Vagina (tissue), 2 donors: ENCODE data around the gene PROX1. TPM values are rescaled to one million over a fixed set of nuclear protein-coding genes. Genes with fewer than 3 reads are reported as not detected.
"Not testable (repeated sequence)": the region's sequence is repeated elsewhere in the genome, so short reads cannot be mapped to it uniquely, and the experiment has no call there.

Experiments used
- DNase-seq, 2 donors: peaks; one replicate each; pipeline ENCODE4 v3.0.0-alpha.2; 2017; ENCODE audit errors: extremely low spot score in 2 of 2
- H3K27ac ChIP-seq: fragments of 200-600 bp; sonication (generic); one replicate; pipeline ENCODE4 v1.5.1; 2019
- H3K27me3 ChIP-seq: fragments of 200-600 bp; sonication (generic); one replicate; pipeline ENCODE4 v1.5.1; 2019
- H3K36me3 ChIP-seq, 2 donors: fragments of 200-600 bp; sonication (generic); one replicate each; pipeline ENCODE4 v1.5.1; 2017 to 2019
- H3K4me1 ChIP-seq: fragments of 200-600 bp; sonication (generic); one replicate; pipeline ENCODE4 v1.5.1; 2019
- H3K4me3 ChIP-seq, 2 donors: fragments of 200-600 bp; sonication (generic); 1 replicate in 1 of 2; 2 replicates in 1 of 2; pipeline ENCODE4 v1.5.1; 2016 to 2019
- H3K9me3 ChIP-seq: fragments of 200-600 bp; sonication (generic); one replicate; pipeline ENCODE4 v1.5.1; 2019
- CTCF ChIP-seq, 3 experiments: fragments of 450-650 bp in 2 of 3; fragments of 200-600 bp in 1 of 3; sonication (generic) in 1 of 3; IDR thresholded peaks; one replicate each; pipeline ENCODE4 v1.5.1; 2017 to 2019; ENCODE audit warnings: antibody characterized with exemption in 3 of 3, mild to moderate bottlenecking in 2 of 3, moderate library complexity in 2 of 3
- POLR2A ChIP-seq, 2 donors: fragments of 450-650 bp; IDR thresholded peaks; one replicate each; pipeline ENCODE4 v1.6.1; 2017; ENCODE audit warnings: antibody characterized with exemption in 2 of 2, mild to moderate bottlenecking in 2 of 2, moderate library complexity in 2 of 2
- POLR2AphosphoS5 ChIP-seq, 2 donors: sonication (generic); formaldehyde crosslinking; IDR thresholded peaks; one replicate each; pipeline ENCODE4 v1.9.0; 2017; ENCODE audit warnings: antibody characterized with exemption in 2 of 2, mild to moderate bottlenecking in 2 of 2, low read depth in 1 of 2; ENCODE audit not compliant: insufficient read depth in 1 of 2
- intact Hi-C: fragments of 100-400 bp; cut with DNase I; formaldehyde crosslinking; loops from one replicate; pipeline ENCODE4 v1.15.1; 2023
- total RNA-seq: library from RNA; depleted of rRNA; stranded (reverse); fragments of >200 nt; gene quantifications from one replicate; pipeline ENCODE4 v1.2.3, GENCODE V29; 2016

Gene PROX1
- total RNA-seq, 1 donor from 2014 or later: 4.7 TPM

- no peak for TF ChIP-seq POLR2AphosphoS5 (IDR thresholded peaks at IDR 0.05; ENCODE audit: insufficient read depth in 1 of 2, low read depth in 1 of 2)
- TF ChIP-seq POLR2A (IDR thresholded peaks at IDR 0.05): no peak
- no peak for TF ChIP-seq CTCF (IDR thresholded peaks at IDR 0.05)
- Histone ChIP-seq H3K27me3 (no peaks in the 10 kb centered on the region), H3K36me3 (no peaks in the 10 kb centered on the region), H3K4me3 (no peak overlapping the region), H3K27ac (no peak overlapping the region), H3K9me3 (no peaks in the 10 kb centered on the region), H3K4me1 (no peaks in the 10 kb centered on the region)
- intact Hi-C loops: no loop called here
- DNase-seq: no peak
Observed at GRCh38 chr1:214075999-214076707, 88.4 kb downstream of the PROX1 start.

- H3K4me1 ChIP-seq: no peaks in the 10 kb centered on the region
- TF ChIP-seq CTCF (IDR thresholded peaks at IDR 0.05) (no peak), POLR2A (IDR thresholded peaks at IDR 0.05) (no peak), POLR2AphosphoS5 (IDR thresholded peaks at IDR 0.05; ENCODE audit: insufficient read depth in 1 of 2, low read depth in 1 of 2) (no peak)
- DNase-seq: no peak
- no peak overlapping the region for H3K27ac ChIP-seq
- H3K27me3 ChIP-seq: no peaks in the 10 kb centered on the region
- intact Hi-C loops: no loop called here
- H3K9me3 ChIP-seq: no peaks in the 10 kb centered on the region
- no peak overlapping the region for H3K4me3 ChIP-seq
- no peaks in the 10 kb centered on the region for H3K36me3 ChIP-seq
Observed at GRCh38 chr1:214076708-214077065, 88.9 kb downstream of the PROX1 start.

- Histone ChIP-seq H3K4me3 (no peak overlapping the region), H3K36me3 (no peaks in the 10 kb centered on the region)
- DNase-seq: no peak
Observed at GRCh38 chr1:214078950-214079349, 91.2 kb downstream of the PROX1 start.

GRCh38 chr1:214085325-214085724, 97.6 kb downstream of the PROX1 start:
- Histone ChIP-seq H3K27me3 (no peaks in the 10 kb centered on the region), H3K36me3 (no peaks in the 10 kb centered on the region), H3K27ac (no peak overlapping the region), H3K4me3 (no peak overlapping the region), H3K4me1 (no peaks in the 10 kb centered on the region), H3K9me3 (no peaks in the 10 kb centered on the region)
- TF ChIP-seq POLR2A (IDR thresholded peaks at IDR 0.05): no peak
- no peak for TF ChIP-seq CTCF (IDR thresholded peaks at IDR 0.05)
- no peak for TF ChIP-seq POLR2AphosphoS5 (IDR thresholded peaks at IDR 0.05; ENCODE audit: insufficient read depth in 1 of 2, low read depth in 1 of 2)
- DNase-seq: no peak
- intact Hi-C loops: no loop called here

More at GRCh38 chr1:214078950-214079349, 91.2 kb downstream of the PROX1 start:
- no peaks in the 10 kb centered on the region for H3K27me3 ChIP-seq
- no peak overlapping the region for H3K27ac ChIP-seq
- no peak for TF ChIP-seq POLR2A (IDR thresholded peaks at IDR 0.05)
- no peak for TF ChIP-seq POLR2AphosphoS5 (IDR thresholded peaks at IDR 0.05; ENCODE audit: insufficient read depth in 1 of 2, low read depth in 1 of 2)
- TF ChIP-seq CTCF (IDR thresholded peaks at IDR 0.05): no peak
- intact Hi-C loops: no loop called here
- H3K9me3 ChIP-seq: no peaks in the 10 kb centered on the region
- no peaks in the 10 kb centered on the region for H3K4me1 ChIP-seq

GRCh38 chr1:214086945-214087344, 99.2 kb downstream of the PROX1 start:
- no peaks in the 10 kb centered on the region for H3K36me3 ChIP-seq
- H3K4me3 ChIP-seq: no peak overlapping the region
- H3K9me3 ChIP-seq: no peaks in the 10 kb centered on the region
- no peaks in the 10 kb centered on the region for H3K27me3 ChIP-seq
- intact Hi-C loops: no loop called here
- no peak for DNase-seq
- no peak overlapping the region for H3K27ac ChIP-seq
- H3K4me1 ChIP-seq: no peaks in the 10 kb centered on the region
- no peak for TF ChIP-seq POLR2A (IDR thresholded peaks at IDR 0.05)
- no peak for TF ChIP-seq POLR2AphosphoS5 (IDR thresholded peaks at IDR 0.05; ENCODE audit: insufficient read depth in 1 of 2, low read depth in 1 of 2)
- TF ChIP-seq CTCF (IDR thresholded peaks at IDR 0.05): no peak

- intact Hi-C loops, H3K27me3 ChIP-seq, H3K4me3 ChIP-seq, H3K4me1 ChIP-seq, DNase-seq, H3K9me3 ChIP-seq, H3K36me3 ChIP-seq, H3K27ac ChIP-seq: not testable (repeated sequence)
Observed at GRCh38 chr1:214089003-214089402, 101.2 kb downstream of the PROX1 start.
